Colonic mucosa (tissue), 4 donors: Measurements from ENCODE around the gene BST1. TPM values are rescaled to one million over a fixed set of nuclear protein-coding genes. Genes with fewer than 3 reads are reported as not detected.

Experiments
- DNase-seq: peaks from one replicate; pipeline ENCODE4 v3.0.0-alpha.2; 2020
- H3K27ac ChIP-seq: fragments of 200-600 bp; one replicate; pipeline ENCODE4 v1.8.0; 2021
- H3K27me3 ChIP-seq: fragments of 200-600 bp; one replicate; pipeline ENCODE4 v1.8.0; 2021
- H3K36me3 ChIP-seq: fragments of 200-600 bp; one replicate; pipeline ENCODE4 v1.8.0; 2021
- H3K4me1 ChIP-seq: fragments of 200-600 bp; one replicate; pipeline ENCODE4 v1.8.0; 2021; ENCODE audit warnings: mild to moderate bottlenecking
- H3K4me3 ChIP-seq: fragments of 200-600 bp; one replicate; pipeline ENCODE4 v1.8.0; 2021
- H3K9ac ChIP-seq, 2 donors: one replicate each; pipeline ENCODE4 v1.7.0; 2013; ENCODE audit warnings: control low read depth in 2 of 2, low read depth in 2 of 2, low read length in 2 of 2
- H3K9me3 ChIP-seq: fragments of 200-600 bp; one replicate; pipeline ENCODE4 v1.8.0; 2021
- CTCF ChIP-seq: fragments of 200-600 bp; IDR thresholded peaks from one replicate; pipeline ENCODE4 v1.8.0; 2022; ENCODE audit warnings: antibody characterized with exemption, mild to moderate bottlenecking
- intact Hi-C: fragments of 100-400 bp; cut with DNase I; formaldehyde crosslinking; loops from one replicate; pipeline ENCODE4 v1.14.1; 2022
- total RNA-seq, 2 donors: library from RNA; stranded (reverse); fragmentation: NEBNext Ultra II Directional in 1 of 2; extraction: Animal tissue kit (Norgen Biotek cat#: 25700) in 1 of 2; gene quantifications; one replicate each; pipeline ENCODE4 v1.2.1, GENCODE V29; 2021
- donor health status: healthy.
- donor health status: DM: no; HTN: no; CAD: no.
- donor health status: DM: no; HTN: no; CAD: no.

Gene BST1
- total RNA-seq, 2 donors from 2014 or later: 9.2 to 12.4 TPM

GRCh38 chr4:15753786-15754185, 50.9 kb downstream of the BST1 start:
- Histone ChIP-seq H3K9me3 (no peaks in the 10 kb centered on the region), H3K4me3 (no peak overlapping the region), H3K27me3 (no peaks in the 10 kb centered on the region), H3K36me3 (no peaks in the 10 kb centered on the region), H3K4me1 (no peaks in the 10 kb centered on the region), H3K9ac (no peak overlapping the region), H3K27ac (no peak overlapping the region)
- intact Hi-C loops: no loop called here
- TF ChIP-seq CTCF: no peak
- no peak for DNase-seq

- no peak overlapping the region for H3K27ac ChIP-seq
- H3K4me3 ChIP-seq: no peak overlapping the region
- no peak for TF ChIP-seq CTCF
- no peaks in the 10 kb centered on the region for H3K4me1 ChIP-seq
- no peak overlapping the region for H3K9ac ChIP-seq
- DNase-seq: no peak
- no peaks in the 10 kb centered on the region for H3K9me3 ChIP-seq
- no peaks in the 10 kb centered on the region for H3K36me3 ChIP-seq
- intact Hi-C loops: no loop called here
- H3K27me3 ChIP-seq: no peaks in the 10 kb centered on the region
These were observed 51.5 kb downstream of the BST1 start for GRCh38 chr4:15754323-15754722.

GRCh38 chr4:15755321-15756155, 52.7 kb downstream of the BST1 start:
- no peak for TF ChIP-seq CTCF
- H3K9me3 ChIP-seq: no peaks in the 10 kb centered on the region
- no peak for DNase-seq
- intact Hi-C loops: no loop called here
- H3K27me3 ChIP-seq: no peaks in the 10 kb centered on the region
- no peak overlapping the region for H3K27ac ChIP-seq
- no peaks in the 10 kb centered on the region for H3K4me1 ChIP-seq
- no peaks in the 10 kb centered on the region for H3K36me3 ChIP-seq
- no peak overlapping the region for H3K4me3 ChIP-seq
- H3K9ac ChIP-seq: no peak overlapping the region

GRCh38 chr4:15756361-15756861, 53.5 kb downstream of the BST1 start:
- Histone ChIP-seq H3K9ac (no peak overlapping the region), H3K36me3 (no peaks in the 10 kb centered on the region), H3K27ac (no peak overlapping the region), H3K4me1 (no peaks in the 10 kb centered on the region), H3K9me3 (no peaks in the 10 kb centered on the region), H3K4me3 (no peak overlapping the region), H3K27me3 (no peaks in the 10 kb centered on the region)
- TF ChIP-seq CTCF: no peak
- peak; percentile 24 for DNase-seq
- intact Hi-C loops: no loop called here

GRCh38 chr4:15757054-15757453, 54.2 kb downstream of the BST1 start:
- Histone ChIP-seq H3K9me3 (no peaks in the 10 kb centered on the region), H3K27ac (no peak overlapping the region), H3K4me1 (no peaks in the 10 kb centered on the region), H3K27me3 (no peaks in the 10 kb centered on the region), H3K9ac (no peak overlapping the region), H3K4me3 (no peak overlapping the region), H3K36me3 (no peaks in the 10 kb centered on the region)
- no peak for TF ChIP-seq CTCF
- intact Hi-C loops: no loop called here
- no peak for DNase-seq
